Gastroesophageal sphincter (tissue), 3 donors: ENCODE measurements around the gene TAF8.

Experiments used
- CTCF ChIP-seq, 4 experiments: fragments of 200-600 bp in 2 of 4; fragments of 450-650 bp in 2 of 4; sonication (generic) in 1 of 4; IDR thresholded peaks; one replicate each; pipeline ENCODE4 v1.5.1; 2017 to 2019; ENCODE audit warnings: antibody characterized with exemption in 4 of 4, mild to moderate bottlenecking in 2 of 4, moderate library complexity in 2 of 4
- EP300 ChIP-seq: sonication (generic); formaldehyde crosslinking; IDR thresholded peaks from one replicate; pipeline ENCODE4 v1.6.1; 2017; ENCODE audit warnings: antibody characterized with exemption, mild to moderate bottlenecking
- POLR2A ChIP-seq, 2 donors: fragments of 450-650 bp; IDR thresholded peaks; one replicate each; pipeline ENCODE4 v1.6.1; 2017; ENCODE audit warnings: antibody characterized with exemption in 2 of 2, mild to moderate bottlenecking in 2 of 2, moderate library complexity in 1 of 2
- POLR2AphosphoS5 ChIP-seq: sonication (generic); formaldehyde crosslinking; IDR thresholded peaks from one replicate; pipeline ENCODE4 v1.6.1; 2017; ENCODE audit warnings: antibody characterized with exemption

DNA sequence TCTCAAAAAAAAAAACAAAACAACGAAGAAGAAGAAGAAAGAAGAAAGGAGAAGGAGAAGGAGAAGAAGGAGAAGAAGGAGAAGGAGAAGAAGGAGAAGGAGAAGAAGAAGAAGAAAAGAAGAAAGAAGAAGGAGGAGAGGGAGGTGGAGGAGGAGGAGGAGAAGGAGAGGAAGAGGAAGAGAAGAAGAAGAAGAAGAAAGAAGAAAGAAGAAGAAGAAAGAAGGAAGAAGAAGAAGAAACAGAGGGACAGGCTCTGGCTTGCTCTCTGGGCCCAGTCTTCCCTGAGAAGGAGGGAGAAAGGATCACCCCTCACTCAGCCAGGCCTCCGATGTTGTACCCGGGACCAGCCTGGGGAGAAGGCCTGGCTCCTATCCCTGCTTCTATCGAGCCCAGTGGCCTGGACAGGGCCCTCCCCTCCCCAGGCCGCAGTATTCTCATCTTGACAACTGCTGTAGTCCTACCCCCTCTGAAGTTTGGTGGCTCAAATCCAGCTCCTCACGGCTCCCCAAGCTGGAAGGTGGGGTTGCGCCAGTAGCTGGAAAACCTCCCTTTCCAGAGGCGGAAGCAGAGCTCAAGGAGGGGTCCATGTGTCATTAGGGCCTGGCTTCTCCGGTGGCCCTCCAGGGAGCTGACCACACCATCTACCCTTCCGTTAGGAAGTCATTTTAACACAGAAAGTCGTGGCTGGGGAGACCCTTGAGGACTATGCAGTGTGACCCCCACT lies 73.2 kb downstream of the TAF8 start:
- TF ChIP-seq CTCF (IDR thresholded peaks at IDR 0.05) (no peak), POLR2A (IDR thresholded peaks at IDR 0.05) (no peak), EP300 (no peak), POLR2AphosphoS5 (no peak)
